NT2/D1 (cell line): Measurements from ENCODE around the gene GABRA6.

ENCODE experiments used
- DNase-seq: peaks from one replicate; pipeline ENCODE4 v3.0.0-alpha.2; 2011; ENCODE audit warnings: low read depth, low spot score
- H3K27me3 ChIP-seq: 2 replicates; pipeline ENCODE4 v1.6.0; 2011; ENCODE audit warnings: mild to moderate bottlenecking; ENCODE audit not compliant: insufficient read length, insufficient read depth
- H3K36me3 ChIP-seq: 2 replicates; pipeline ENCODE4 v1.6.1; 2011; ENCODE audit warnings: mild to moderate bottlenecking, low read length, mixed read lengths; ENCODE audit not compliant: insufficient read depth, insufficient read length
- H3K4me1 ChIP-seq: 2 replicates; pipeline ENCODE4 v1.5.1; 2011; ENCODE audit not compliant: insufficient read depth, insufficient read length
- H3K4me3 ChIP-seq: 2 replicates; pipeline ENCODE4 v1.5.1; 2011; ENCODE audit warnings: low read depth; ENCODE audit not compliant: insufficient read length
- H3K9ac ChIP-seq: 2 replicates; pipeline ENCODE4 v1.6.0; 2011; ENCODE audit warnings: low read depth; ENCODE audit not compliant: insufficient read length
- H3K9me3 ChIP-seq: 2 replicates; pipeline ENCODE4 v1.5.1; 2011; ENCODE audit warnings: mild to moderate bottlenecking, low read length; ENCODE audit not compliant: insufficient read depth
- SUZ12 ChIP-seq: IDR thresholded peaks from 2 replicates; pipeline ENCODE4 v1.6.1; 2011; ENCODE audit not compliant: insufficient read length, insufficient read depth; ENCODE audit errors: extremely low read depth
- YY1 ChIP-seq: IDR thresholded peaks from 2 replicates; pipeline ENCODE4 v1.6.1; 2011; ENCODE audit not compliant: insufficient read length, insufficient read depth
- ZNF274 ChIP-seq: IDR thresholded peaks from 2 replicates; pipeline ENCODE4 v1.6.1; 2011; ENCODE audit warnings: mild to moderate bottlenecking, low read depth, low read length

GABRA6 gene

GRCh38 chr5:161686149-161686548, 628 bp downstream of the GABRA6 start:
- Histone ChIP-seq H3K4me1 (no peaks in the 10 kb centered on the region), H3K4me3 (no peak overlapping the region), H3K36me3 (no peaks in the 10 kb centered on the region), H3K9me3 (no peaks in the 10 kb centered on the region), H3K9ac (no peak overlapping the region), H3K27me3 (no peaks in the 10 kb centered on the region)
- TF ChIP-seq ZNF274 (no peak), SUZ12 (no peak), YY1 (no peak)
- no peak for DNase-seq

- Histone ChIP-seq H3K4me1 (no peaks in the 10 kb centered on the region), H3K36me3 (no peaks in the 10 kb centered on the region), H3K9ac (no peak overlapping the region), H3K4me3 (no peak overlapping the region), H3K9me3 (no peaks in the 10 kb centered on the region), H3K27me3 (no peaks in the 10 kb centered on the region)
- TF ChIP-seq YY1, result no peak
- no peak for TF ChIP-seq ZNF274
- TF ChIP-seq SUZ12, result no peak
- DNase-seq, result no peak
These were observed 1.4 kb downstream of the GABRA6 start for GRCh38 chr5:161686881-161687280.

- DNase-seq, result no peak
- no peaks in the 10 kb centered on the region for H3K4me1 ChIP-seq
- no peak overlapping the region for H3K9ac ChIP-seq
- no peaks in the 10 kb centered on the region for H3K9me3 ChIP-seq
- no peaks in the 10 kb centered on the region for H3K27me3 ChIP-seq
- H3K36me3 ChIP-seq, result no peaks in the 10 kb centered on the region
- no peak for TF ChIP-seq SUZ12
- TF ChIP-seq ZNF274, result no peak
- TF ChIP-seq YY1, result no peak
- H3K4me3 ChIP-seq, result no peak overlapping the region
These were observed 1.8 kb downstream of the GABRA6 start for GRCh38 chr5:161687316-161687715.

- DNase-seq, result no peak
- Histone ChIP-seq H3K4me3 (no peak overlapping the region), H3K9me3 (no peaks in the 10 kb centered on the region), H3K9ac (no peak overlapping the region), H3K27me3 (no peaks in the 10 kb centered on the region), H3K36me3 (no peaks in the 10 kb centered on the region), H3K4me1 (no peaks in the 10 kb centered on the region)
- TF ChIP-seq YY1 (no peak), SUZ12 (no peak), ZNF274 (no peak)
These were observed 6.4 kb downstream of the GABRA6 start for GRCh38 chr5:161691911-161692310.

GRCh38 chr5:161697001-161697400, 11.5 kb downstream of the GABRA6 start:
- TF ChIP-seq YY1 (no peak), SUZ12 (no peak)
- no peaks in the 10 kb centered on the region for H3K4me1 ChIP-seq

GRCh38 chr5:161700065-161700464, 14.5 kb downstream of the GABRA6 start:
- Histone ChIP-seq H3K4me3 (no peak overlapping the region), H3K4me1 (no peaks in the 10 kb centered on the region), H3K36me3 (no peaks in the 10 kb centered on the region), H3K27me3 (no peaks in the 10 kb centered on the region), H3K9me3 (no peaks in the 10 kb centered on the region), H3K9ac (no peak overlapping the region)
- TF ChIP-seq SUZ12 (no peak), YY1 (no peak), ZNF274 (no peak)
- no peak for DNase-seq

More at GRCh38 chr5:161697001-161697400, 11.5 kb downstream of the GABRA6 start:
- no peaks in the 10 kb centered on the region for H3K36me3 ChIP-seq
- no peaks in the 10 kb centered on the region for H3K9me3 ChIP-seq
- no peak overlapping the region for H3K4me3 ChIP-seq
- H3K9ac ChIP-seq, result no peak overlapping the region
- no peak for DNase-seq
- H3K27me3 ChIP-seq, result no peaks in the 10 kb centered on the region

GRCh38 chr5:161703528-161703927, 18.0 kb downstream of the GABRA6 start:
- no peaks in the 10 kb centered on the region for H3K9me3 ChIP-seq
- no peaks in the 10 kb centered on the region for H3K4me1 ChIP-seq
- DNase-seq, result no peak
- no peak overlapping the region for H3K4me3 ChIP-seq
- TF ChIP-seq ZNF274, result no peak
- no peak for TF ChIP-seq YY1
- TF ChIP-seq SUZ12, result no peak
- no peak overlapping the region for H3K9ac ChIP-seq
- H3K27me3 ChIP-seq, result no peaks in the 10 kb centered on the region
- H3K36me3 ChIP-seq, result no peaks in the 10 kb centered on the region

- H3K4me3 ChIP-seq, result no peak overlapping the region
- H3K9ac ChIP-seq, result no peak overlapping the region
- H3K4me1 ChIP-seq, result no peaks in the 10 kb centered on the region
- no peak for DNase-seq
- H3K9me3 ChIP-seq, result no peaks in the 10 kb centered on the region
- H3K27me3 ChIP-seq, result no peaks in the 10 kb centered on the region
- H3K36me3 ChIP-seq, result no peaks in the 10 kb centered on the region
- TF ChIP-seq YY1, result no peak
- TF ChIP-seq ZNF274, result no peak
- TF ChIP-seq SUZ12, result no peak
These were observed 21.9 kb downstream of the GABRA6 start for GRCh38 chr5:161707382-161707781.
